ENCODE data around the gene MYO1F.

Gene MYO1F

GRCh38 chr19:8511573-8512101, 65.6 kb downstream of the MYO1F start:
- Histone ChIP-seq H3K27ac (ENCODE audit: low read length) (no peak overlapping the region), H3K27me3 (ENCODE audit: insufficient read depth, low read length, poor library complexity) (no peaks in the 10 kb centered on the region), H3K36me3 (ENCODE audit: insufficient read depth, low read length) (peaks cover 13% of the 10 kb centered on the region; the same call in 1 of the 2 replicates), H3K9ac (ENCODE audit: low read depth, low read length) (no peak overlapping the region), H2AFZ (ENCODE audit: low read depth, low read length) (no peak overlapping the region), H3K79me2 (ENCODE audit: insufficient read depth, low read length) (peaks cover 12% of the 10 kb centered on the region), H3K4me3 (ENCODE audit: low read depth in 1 of 2, low read length in 2 of 2) (no peak overlapping the region), H3K4me2 (ENCODE audit: insufficient read depth, low read length) (0 out of 2 replicates have a peak overlapping the region, but pooled peaks have one; percentile 12), H4K20me1 (ENCODE audit: insufficient read depth, low read length) (no peaks in the 10 kb centered on the region), H3K4me1 (ENCODE audit: insufficient read depth, low read length) (peaks cover 29% of the 10 kb centered on the region), H3K9me3 (ENCODE audit: insufficient read depth, low read length, severe bottlenecking) (no peaks in the 10 kb centered on the region)
- TF ChIP-seq, protein P1, sequence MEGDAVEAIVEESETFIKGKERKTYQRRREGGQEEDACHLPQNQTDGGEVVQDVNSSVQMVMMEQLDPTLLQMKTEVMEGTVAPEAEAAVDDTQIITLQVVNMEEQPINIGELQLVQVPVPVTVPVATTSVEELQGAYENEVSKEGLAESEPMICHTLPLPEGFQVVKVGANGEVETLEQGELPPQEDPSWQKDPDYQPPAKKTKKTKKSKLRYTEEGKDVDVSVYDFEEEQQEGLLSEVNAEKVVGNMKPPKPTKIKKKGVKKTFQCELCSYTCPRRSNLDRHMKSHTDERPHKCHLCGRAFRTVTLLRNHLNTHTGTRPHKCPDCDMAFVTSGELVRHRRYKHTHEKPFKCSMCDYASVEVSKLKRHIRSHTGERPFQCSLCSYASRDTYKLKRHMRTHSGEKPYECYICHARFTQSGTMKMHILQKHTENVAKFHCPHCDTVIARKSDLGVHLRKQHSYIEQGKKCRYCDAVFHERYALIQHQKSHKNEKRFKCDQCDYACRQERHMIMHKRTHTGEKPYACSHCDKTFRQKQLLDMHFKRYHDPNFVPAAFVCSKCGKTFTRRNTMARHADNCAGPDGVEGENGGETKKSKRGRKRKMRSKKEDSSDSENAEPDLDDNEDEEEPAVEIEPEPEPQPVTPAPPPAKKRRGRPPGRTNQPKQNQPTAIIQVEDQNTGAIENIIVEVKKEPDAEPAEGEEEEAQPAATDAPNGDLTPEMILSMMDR (IDR thresholded peaks at IDR 0.05; ENCODE audit: borderline replicate concordance, extremely low read depth, low read length, poor library complexity, severe bottlenecking): peak; percentile 25
- TF ChIP-seq EZH2 (IDR thresholded peaks at IDR 0.05; ENCODE audit: borderline replicate concordance, low read depth, low read length, severe bottlenecking): no peak
- ATAC-seq (ENCODE audit: insufficient read depth, low read depth) (no peak), DNase-seq (no peak)

DNA sequence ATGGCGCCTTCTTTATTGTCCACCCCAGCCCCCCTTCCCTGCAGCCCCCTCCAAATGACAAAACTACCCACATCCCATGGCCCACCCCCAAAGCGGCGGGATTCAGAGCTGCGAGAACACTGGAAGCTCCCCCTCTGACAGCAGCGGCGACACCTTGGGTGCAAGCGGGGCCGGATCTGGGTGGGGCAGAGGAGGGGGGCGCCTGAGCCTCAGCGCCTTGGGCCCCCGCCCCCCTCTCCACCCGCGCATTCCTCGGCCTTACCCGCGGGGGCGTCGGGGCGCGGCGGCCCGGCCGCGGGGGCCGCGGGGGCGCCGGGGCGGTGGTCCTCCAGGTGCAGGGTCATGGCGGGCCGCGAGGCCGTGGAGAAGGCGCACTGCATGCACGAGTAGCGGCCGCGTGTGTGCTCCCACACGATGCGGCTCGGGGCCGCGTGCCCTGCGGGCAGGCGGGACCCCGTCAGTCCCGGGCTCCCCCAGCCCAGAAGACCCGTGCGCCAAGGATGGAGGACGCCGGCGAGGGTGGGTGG, 66.6 kb downstream of the MYO1F start:
- Histone ChIP-seq H3K27ac (ENCODE audit: low read length) (no peak overlapping the region), H3K4me1 (ENCODE audit: insufficient read depth, low read length) (peaks cover 38% of the 10 kb centered on the region), H3K36me3 (ENCODE audit: insufficient read depth, low read length) (peaks cover 13% of the 10 kb centered on the region; the same call in 1 of the 2 replicates), H3K9me3 (ENCODE audit: insufficient read depth, low read length, severe bottlenecking) (no peaks in the 10 kb centered on the region), H4K20me1 (ENCODE audit: insufficient read depth, low read length) (no peaks in the 10 kb centered on the region), H3K4me2 (ENCODE audit: insufficient read depth, low read length) (no peak overlapping the region), H3K79me2 (ENCODE audit: insufficient read depth, low read length) (peaks cover 12% of the 10 kb centered on the region), H2AFZ (ENCODE audit: low read depth, low read length) (no peak overlapping the region), H3K9ac (ENCODE audit: low read depth, low read length) (no peak overlapping the region), H3K27me3 (ENCODE audit: insufficient read depth, low read length, poor library complexity) (no peaks in the 10 kb centered on the region), H3K4me3 (ENCODE audit: low read depth in 1 of 2, low read length in 2 of 2) (no peak overlapping the region)
- DNase-seq: no peak
- no peak for ATAC-seq (ENCODE audit: insufficient read depth, low read depth)
- TF ChIP-seq EZH2 (IDR thresholded peaks at IDR 0.05; ENCODE audit: borderline replicate concordance, low read depth, low read length, severe bottlenecking): no peak
- TF ChIP-seq, protein P1 (IDR thresholded peaks at IDR 0.05; ENCODE audit: borderline replicate concordance, extremely low read depth, low read length, poor library complexity, severe bottlenecking): no peak

DNA sequence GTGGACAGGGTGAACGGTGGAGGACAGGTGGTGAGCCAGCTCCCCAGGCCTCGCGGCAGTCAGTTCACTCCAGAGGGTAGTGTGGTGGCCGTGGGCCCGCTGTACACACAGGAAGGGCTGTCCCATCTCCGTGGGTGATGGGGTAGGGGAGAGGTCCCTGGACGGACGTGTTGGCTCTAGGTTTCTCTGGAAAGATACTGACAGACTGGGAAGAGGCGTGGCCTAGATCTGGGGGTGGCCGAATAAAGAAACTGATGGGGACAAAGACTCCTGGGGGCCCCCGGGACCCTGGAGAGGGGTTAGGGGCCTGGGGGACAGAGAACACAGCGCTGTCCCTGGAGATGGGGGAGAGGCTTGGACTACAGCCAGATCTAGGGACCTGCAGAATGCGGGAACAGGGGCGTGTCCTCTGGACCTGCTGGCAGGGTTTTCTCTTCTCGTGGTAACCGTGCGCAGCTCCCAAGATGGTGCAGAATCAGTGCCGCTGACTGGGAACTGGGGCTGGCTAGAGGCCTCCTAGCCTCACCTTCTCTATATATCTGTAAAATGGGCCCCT, 70.8 kb downstream of the MYO1F start:
- no peaks in the 10 kb centered on the region for H3K27me3 ChIP-seq (ENCODE audit: insufficient read depth, low read length, poor library complexity)
- no peaks in the 10 kb centered on the region for H4K20me1 ChIP-seq (ENCODE audit: insufficient read depth, low read length)
- ATAC-seq (ENCODE audit: insufficient read depth, low read depth) (no peak), DNase-seq (no peak)
- peak overlapping the region; percentile 65 for H3K4me2 ChIP-seq (ENCODE audit: insufficient read depth, low read length)
- peak overlapping the region; percentile 71; the same call in 1 of the 2 replicates for H2AFZ ChIP-seq (ENCODE audit: low read depth, low read length)
- no peaks in the 10 kb centered on the region for H3K79me2 ChIP-seq (ENCODE audit: insufficient read depth, low read length)
- H3K4me3 ChIP-seq (ENCODE audit: low read depth in 1 of 2, low read length in 2 of 2): peak overlapping the region in 1 of 2 experiments; percentile 50; a peak in 2 of 4 replicates
- H3K9me3 ChIP-seq (ENCODE audit: insufficient read depth, low read length, severe bottlenecking): no peaks in the 10 kb centered on the region
- H3K27ac ChIP-seq (ENCODE audit: low read length): no peak overlapping the region
- peak overlapping the region; percentile 48; the same call in 1 of the 2 replicates for H3K9ac ChIP-seq (ENCODE audit: low read depth, low read length)
- H3K4me1 ChIP-seq (ENCODE audit: insufficient read depth, low read length): peaks cover 10% of the 10 kb centered on the region
- peaks cover 5% of the 10 kb centered on the region; the same call in 1 of the 2 replicates for H3K36me3 ChIP-seq (ENCODE audit: insufficient read depth, low read length)
- no peak for TF ChIP-seq EZH2 (IDR thresholded peaks at IDR 0.05; ENCODE audit: borderline replicate concordance, low read depth, low read length, severe bottlenecking)
- TF ChIP-seq, protein P1 (IDR thresholded peaks at IDR 0.05; ENCODE audit: borderline replicate concordance, extremely low read depth, low read length, poor library complexity, severe bottlenecking): no peak

All from DND-41 (cell line).